Cerebellar cortex (tissue), 1 donor: ENCODE data around the gene ARX.

Source experiments
- DNase-seq: peaks from one replicate; pipeline ENCODE4 v3.0.0-alpha.2; 2015; ENCODE audit warnings: low spot score

ARX gene

DNA sequence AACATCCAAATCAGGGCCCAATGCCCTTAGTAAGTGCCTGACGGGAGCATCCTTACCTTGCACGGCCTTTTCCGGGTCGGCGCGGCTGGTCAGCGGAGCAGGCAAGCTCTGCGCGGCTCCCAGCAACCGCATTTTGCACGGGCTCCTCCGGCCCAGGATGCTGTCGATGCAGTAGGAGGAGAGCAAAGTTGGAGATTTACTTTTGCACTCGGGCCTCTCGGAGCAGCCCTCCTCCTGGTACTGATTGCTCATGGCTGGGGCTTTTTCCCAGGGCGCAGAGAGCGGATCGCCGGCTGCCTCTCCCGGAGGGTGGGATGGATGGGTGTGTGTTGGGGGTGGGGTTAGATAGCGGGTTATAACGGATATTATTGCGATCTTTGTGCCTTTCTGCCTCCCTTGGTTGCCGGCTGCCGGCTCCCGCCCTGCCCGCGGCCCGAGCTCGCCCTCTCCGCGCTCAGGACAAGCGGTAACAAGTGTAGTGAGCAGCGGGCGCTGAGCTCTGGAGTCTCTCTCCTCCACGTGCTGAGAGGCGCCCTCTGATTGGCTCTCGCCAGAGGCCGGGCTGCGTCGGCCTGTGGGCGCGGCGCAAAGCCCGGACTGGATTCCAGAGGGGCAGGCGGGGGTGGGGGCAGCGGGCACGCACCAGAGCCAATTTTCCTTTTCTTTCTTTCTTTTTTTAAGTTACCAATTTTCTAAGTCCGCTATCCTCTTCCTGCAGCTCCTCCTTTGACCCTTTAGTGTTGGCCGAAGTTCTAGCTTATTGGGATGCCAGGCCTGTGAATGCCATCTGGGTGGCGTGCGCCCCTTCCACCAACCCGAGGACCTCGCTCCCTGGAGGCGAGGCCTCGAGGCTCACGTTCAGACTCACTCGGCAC lies at the start of gene ARX:
ARX (minus strand) TSS at position 480 of the 875 bp plus-strand sequence; CDS start at position 252, 228 bp downstream.
- DNase-seq: peak; percentile 48

DNA sequence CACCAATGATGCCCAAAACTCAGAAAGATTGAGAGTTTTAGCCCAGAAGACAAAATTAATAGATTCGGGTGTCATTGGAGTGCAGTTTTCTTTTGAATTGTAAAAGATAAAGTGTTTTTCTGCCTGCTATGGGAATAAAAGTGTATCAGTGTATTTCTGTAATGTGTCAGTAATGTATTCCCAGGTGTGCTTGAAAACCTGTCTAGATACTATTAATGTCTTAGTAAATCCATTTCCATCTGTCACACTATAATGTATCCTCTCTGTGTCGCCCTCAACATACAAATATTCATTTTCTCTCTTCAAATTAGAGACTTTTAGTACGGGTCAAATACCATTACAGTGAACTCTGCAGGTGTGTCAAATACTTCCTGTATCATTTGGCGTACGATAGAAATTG lies 43.5 kb upstream of the ARX start:
- no peak for DNase-seq

GRCh38 chrX:25052798-25053534 lies 37.2 kb upstream of the ARX start:
- no peak for DNase-seq

DNA sequence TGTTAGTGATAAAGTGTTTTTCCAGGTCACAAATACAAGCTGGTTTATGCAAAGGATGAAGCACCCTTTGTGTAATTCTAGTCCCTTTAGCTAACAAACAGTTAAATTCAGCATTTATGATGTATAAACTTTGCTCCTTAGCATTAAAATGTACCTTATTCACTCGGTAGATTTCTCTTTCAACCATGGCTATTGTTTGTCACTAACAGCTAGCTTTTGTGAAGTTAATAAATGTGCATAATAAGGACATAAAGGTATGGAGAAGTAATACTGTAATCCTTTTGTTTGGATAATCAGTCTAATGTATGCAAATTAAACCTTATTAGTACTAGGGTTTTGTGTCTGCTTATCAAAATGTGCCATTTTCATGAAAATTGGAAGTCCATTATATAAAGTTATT lies 34.2 kb upstream of the ARX start:
- DNase-seq: no peak

- DNase-seq: no peak
Measured at GRCh38 chrX:25049357-25049756, 33.6 kb upstream of the ARX start.

DNA sequence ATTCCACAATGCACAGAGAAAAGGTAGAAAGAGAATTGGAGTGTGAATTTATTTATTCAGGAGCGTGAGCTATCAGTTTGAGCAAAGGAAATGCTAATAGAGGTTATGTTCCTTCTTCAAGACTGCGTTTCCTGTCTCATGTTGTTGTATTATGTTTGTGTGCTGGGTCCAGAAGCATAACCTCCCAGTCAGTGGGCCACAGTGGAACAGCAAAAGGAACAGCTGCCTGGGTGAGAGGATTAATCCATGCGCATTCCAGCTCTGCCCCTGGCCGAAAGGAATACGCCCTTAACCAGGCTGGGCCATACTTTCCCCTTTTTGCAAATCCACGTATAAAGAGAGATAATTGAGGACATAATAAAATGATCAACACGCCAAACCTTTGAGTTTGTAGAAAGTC lies 32.4 kb upstream of the ARX start:
- DNase-seq: no peak

DNA sequence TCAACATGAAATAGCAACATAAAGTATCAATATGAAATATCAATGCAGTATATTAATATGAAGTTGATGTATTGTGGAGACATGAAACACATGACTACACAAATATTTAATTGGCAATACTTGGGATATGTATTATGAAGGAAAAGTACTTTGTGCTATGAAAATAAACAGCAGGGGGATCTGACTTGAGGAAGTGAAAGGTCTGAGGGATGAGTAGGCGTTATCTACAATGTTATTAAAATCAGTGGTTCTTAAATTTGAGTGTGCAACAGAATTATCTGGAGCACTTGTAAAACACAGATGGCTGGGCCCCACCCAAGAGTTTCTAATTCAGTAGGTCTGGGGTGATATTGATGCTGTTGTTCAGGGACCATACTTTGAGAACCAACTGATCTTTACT lies 27.4 kb upstream of the ARX start:
- DNase-seq: no peak

DNA sequence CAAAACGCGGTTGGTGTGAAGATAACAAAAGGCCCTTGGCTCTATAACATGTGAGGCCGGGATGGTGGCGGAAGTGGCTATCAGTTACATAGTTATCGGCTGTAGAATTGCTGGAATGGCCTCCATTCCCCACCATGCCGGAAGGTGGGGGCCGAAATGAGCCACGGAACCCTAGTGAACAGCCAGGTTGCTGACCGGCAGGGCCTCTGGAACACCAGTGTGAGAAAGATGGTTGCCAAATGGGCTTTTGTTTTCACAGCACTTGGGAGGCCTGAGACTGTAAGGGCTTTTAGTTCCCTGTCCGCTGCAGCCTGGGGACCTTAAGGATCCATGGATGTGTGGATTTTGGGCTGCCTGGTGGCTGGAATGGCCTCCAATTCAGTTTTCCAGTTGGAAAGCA lies 23.3 kb upstream of the ARX start:
- DNase-seq: no peak

DNA sequence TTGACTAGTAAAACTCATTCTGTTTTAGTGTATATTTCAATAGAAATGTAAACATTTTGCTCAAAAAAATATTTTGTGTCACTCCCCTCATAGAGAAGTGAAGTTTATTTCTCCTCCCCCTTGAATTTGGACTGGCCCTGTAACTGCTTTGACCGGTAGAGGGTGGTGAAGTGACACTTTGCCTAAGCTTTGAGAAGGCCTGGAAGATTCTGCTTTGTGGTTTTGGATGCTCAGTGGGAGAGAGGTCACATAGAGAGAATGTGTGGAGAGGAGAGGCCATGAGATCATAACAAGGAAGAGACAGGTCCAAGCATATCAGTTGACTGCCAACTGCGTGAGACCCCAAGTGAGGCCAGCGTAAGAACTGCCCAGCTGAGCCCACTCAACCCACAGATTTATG lies 19.1 kb upstream of the ARX start:
- DNase-seq: no peak

DNA sequence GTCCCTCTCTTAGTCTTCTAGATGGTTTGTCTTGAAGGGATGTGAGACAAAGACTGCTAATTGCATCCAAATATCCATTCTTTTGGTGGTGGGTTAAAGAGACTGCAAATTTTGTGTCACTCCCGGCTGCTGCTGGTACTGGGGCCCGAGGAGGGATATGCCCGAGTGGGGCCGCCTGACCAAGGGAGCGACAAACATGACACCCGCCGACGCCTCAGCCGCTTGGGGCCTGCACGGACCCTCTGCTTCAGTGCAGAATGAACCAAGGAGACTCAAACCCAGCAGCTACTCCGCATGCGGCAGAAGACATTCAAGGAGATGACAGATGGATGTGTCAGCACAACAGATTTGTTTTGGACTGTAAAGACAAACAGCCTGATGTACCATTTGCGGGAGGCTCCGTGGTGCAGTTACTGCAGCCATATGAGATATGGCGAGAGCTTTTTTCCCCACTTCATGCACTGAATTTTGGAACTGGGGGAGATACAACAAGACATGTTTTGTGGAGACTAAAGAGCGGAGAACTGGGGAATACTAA lies 13.6 kb upstream of the ARX start:
- DNase-seq: no peak

GRCh38 chrX:25028726-25029125 lies 13.0 kb upstream of the ARX start:
- DNase-seq: no peak

DNA sequence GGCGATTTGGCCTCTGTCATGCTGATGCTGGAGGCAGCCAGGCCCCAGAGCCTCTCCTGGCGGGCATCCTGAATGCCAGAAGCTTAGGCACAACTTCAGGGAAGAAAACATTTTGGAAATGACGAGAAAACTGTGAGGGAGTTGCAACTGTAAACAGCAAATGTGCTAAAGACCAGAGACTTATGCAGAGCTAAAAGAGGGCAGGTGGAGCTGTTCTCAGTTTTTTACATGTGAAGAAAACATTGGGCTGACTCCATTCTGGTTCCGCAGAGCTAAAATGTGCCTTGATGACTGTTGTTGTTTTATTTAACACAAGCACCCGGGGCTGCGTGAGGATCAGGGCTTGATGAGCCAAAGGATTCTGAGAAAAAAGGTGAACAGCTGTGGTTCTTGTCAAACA lies 10.8 kb upstream of the ARX start:
- no peak for DNase-seq

DNA sequence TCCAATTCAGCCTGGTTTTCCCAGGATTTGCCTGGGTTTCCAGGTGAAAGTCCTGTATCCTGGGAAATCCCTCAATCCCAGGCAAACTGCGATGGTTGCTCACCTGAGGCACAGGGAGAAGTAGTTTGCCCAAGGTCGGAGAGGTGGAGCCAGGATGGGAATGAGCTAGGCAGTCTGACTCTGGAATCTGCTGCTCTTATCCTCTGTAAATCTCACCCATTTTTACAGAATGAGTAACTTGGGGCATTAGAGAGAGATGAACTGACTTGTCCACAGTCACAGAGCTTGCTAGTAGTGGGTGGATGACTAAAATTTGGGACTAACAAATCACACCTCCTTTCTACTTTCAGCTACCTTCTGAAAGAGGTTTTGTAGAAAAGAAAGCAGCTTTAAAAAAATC lies 9.8 kb upstream of the ARX start:
- no peak for DNase-seq

- DNase-seq: no peak
Measured at GRCh38 chrX:25023908-25024307, 8.1 kb upstream of the ARX start.

DNA sequence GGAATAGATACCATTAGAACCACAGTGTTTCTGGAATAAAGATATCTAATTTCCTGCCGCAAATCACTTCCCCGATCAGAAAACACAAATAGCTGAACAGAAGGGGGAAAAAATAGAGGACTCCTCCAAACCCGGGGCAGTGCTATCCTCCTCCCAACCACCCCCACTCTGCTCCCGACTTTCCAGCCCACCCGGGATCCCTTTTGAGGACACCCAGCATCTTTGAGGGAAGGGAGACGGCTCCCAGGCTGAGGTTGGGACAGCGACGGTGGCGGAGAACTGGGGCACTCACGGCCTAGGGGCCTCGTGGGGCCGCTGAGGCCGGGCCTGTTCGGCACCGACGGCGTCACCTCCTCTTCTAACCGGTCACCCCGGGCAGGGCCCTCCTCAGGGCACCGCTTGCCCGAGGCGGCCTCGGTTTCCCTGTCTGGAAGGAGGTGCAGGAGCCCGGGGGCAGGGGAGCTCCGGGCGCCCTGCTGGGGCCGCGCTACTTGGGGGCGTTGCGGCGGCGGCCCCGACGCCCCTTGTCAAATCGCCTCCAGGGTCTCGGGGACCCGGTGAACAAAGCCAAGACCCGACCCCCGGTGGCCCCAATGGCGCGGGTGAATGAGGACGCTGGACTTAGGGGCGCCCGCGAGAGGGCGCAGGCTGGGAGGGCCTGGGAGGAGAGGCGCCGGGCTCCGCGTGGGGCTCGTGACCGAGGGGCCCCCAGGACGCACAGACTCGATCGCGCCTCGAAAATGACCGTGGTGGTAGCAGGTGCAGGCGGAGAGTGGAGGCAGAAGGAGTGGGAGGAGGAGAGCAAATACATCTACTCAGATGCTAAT lies 6.9 kb upstream of the ARX start:
- no peak for DNase-seq

DNA sequence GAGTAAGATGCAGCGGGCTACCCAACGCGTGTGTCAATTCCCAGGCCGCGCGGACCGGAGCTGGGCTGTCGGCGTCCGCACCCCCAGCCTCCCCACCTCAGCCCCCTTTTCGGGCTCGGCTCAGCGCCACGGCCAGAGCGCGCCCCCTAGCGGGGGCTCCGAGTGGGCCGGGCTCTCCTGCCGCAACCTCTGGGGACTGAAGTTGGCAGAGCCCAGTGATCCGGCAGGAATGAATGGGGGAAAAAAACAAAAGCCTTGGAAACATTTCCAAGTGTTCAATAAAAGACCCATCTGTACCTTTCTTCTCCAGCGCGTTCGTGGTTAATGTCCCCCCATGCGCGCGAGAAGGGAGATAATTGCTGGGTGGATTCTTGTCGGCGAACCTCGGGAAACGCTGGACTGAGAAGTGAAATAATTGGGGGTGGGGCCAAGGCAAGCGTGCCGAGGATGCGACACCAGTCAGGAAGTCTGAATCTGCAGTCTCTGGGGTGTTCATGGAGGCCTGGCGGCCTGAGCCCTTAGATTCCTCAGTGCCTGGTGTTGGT lies 5.2 kb upstream of the ARX start:
- no peak for DNase-seq

DNA sequence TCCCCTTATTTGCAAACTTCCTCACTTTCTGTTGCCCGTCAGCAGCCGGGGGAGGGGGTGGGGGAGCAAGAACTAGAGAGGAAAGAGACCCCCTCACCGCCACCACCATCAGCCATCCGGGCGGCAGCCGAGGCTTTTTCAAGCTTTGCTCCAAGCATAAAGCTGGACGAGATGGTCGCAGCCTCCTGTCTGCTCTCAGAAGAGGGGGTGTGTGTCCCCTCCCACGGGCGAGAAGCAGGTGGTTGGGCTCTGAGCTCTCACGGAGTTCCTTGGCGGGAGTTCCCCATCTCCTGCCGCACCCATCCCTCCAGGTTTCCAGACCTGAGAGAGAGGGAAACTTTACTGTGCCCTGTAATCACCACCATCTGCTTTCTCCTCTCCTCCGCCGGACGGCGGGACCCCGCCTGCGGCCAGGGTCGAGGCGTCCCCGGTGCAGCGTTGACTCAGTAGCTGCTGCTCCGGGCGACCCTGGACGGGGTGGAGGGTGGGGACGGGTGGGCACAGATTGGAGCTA lies 4.7 kb upstream of the ARX start:
- no peak for DNase-seq

DNA sequence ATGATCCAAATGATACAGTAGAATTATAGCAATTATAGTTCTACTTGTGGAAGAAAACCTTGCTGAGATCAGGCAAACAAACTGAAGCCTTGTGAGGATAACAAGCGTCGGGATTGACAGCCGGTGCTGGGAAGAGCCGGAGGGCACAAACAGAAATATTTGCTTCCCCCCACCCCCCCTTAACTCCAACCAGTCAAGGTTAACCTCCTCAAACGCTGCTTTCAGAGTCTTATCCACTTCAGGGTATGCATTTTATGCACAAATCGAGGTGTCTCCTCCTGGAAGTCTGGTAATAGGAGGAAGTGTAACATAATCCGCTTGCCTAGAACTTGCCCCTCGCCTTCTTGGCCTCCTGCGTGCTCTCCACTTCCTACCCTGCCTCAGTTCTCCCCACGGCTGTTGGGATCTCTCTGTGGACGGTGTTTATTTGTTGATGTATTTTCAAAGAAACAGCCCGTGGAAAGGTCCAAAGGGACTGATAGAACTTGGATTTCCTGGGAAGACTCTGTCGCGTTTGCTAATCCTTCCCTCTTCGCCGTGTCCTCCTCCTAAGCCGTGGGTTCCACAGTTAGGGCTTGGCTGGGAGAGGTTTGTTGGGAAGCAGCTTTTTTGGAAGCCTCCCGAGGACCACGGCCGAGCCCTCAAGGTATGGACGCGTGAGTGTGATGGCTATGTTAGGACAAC lies 4.1 kb upstream of the ARX start:
- no peak for DNase-seq

GRCh38 chrX:25018682-25019081 lies 2.9 kb upstream of the ARX start:
- no peak for DNase-seq

DNA sequence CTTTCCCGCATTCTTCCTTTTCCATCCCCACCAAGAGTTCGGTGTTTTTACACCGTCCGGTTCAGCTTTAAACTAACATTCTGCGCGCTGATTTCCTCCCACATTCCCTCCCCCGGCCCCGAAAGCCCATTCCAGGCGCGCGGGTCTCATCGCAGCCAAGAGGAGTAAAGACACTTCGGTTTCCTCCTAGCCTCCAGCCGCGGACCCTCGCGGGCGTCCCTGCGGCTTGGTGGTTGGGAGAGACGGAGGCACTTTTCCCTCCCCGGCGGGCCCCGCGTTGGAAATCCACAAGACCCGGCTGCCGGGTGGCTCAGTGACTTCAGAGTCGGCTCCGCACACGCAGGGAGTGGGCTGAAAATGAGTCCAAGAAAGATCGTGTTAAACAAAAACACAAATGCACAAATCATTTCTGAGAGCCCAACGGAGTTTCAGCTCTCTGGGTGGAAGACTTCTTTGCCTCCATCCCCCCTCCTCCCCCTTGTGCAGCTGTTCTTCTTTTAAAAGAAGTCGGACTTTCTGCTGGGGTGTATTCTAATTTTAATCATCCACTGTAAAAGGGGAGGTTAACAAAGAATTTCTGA lies 2.0 kb upstream of the ARX start:
- DNase-seq: no peak
